Kidney (tissue), 14 donors: ENCODE data around the gene IMMP2L. TPM values are rescaled to one million over a fixed set of nuclear protein-coding genes. Genes with fewer than 3 reads are reported as not detected.

Experiments
- DNase-seq, 5 donors: peaks; one replicate each; pipeline ENCODE4 v3.0.0-alpha.2; 2013 to 2020
- FAIRE-seq: peaks from 2 replicates; lab custom pipeline; 2012; peaks lifted over from hg19 to GRCh38; lab: Jason Lieb, UNC
- H3K27ac ChIP-seq, 2 donors: one replicate each; pipeline ENCODE4 v1.7.0; 2013; ENCODE audit warnings: low read depth in 2 of 2, low read length in 2 of 2, inconsistent platforms in 1 of 2
- H3K27me3 ChIP-seq: one replicate; pipeline ENCODE4 v1.7.1; 2013; ENCODE audit warnings: low read length, inconsistent platforms; ENCODE audit not compliant: control insufficient read depth, insufficient read depth
- H3K36me3 ChIP-seq, 3 donors: one replicate each; pipeline versions ENCODE4 v1.7.0 to v1.7.1; 2013; ENCODE audit warnings: low read length in 3 of 3, control low read depth in 1 of 3, inconsistent platforms in 1 of 3; ENCODE audit not compliant: insufficient read depth in 3 of 3, control insufficient read depth in 2 of 3
- H3K4me1 ChIP-seq, 3 donors: one replicate each; pipeline versions ENCODE4 v1.7.0 to v1.7.1; 2013; ENCODE audit warnings: low read length in 3 of 3, inconsistent platforms in 1 of 3, low read depth in 1 of 3; ENCODE audit not compliant: control insufficient read depth in 2 of 3, insufficient read depth in 2 of 3
- H3K4me3 ChIP-seq, 3 donors: one replicate each; pipeline versions ENCODE4 v1.7.0 to v1.8.1; 2013; ENCODE audit warnings: low read length in 3 of 3, control low read depth in 1 of 3, inconsistent platforms in 1 of 3
- H3K9ac ChIP-seq, 3 donors: one replicate each; pipeline versions ENCODE4 v1.7.0 to v1.7.1; 2013; ENCODE audit warnings: low read length in 3 of 3, control low read depth in 1 of 3, inconsistent platforms in 1 of 3
- H3K9me3 ChIP-seq, 3 donors: one replicate each; pipeline versions ENCODE4 v1.7.0 to v1.7.1; 2013; ENCODE audit warnings: low read length in 3 of 3, control low read depth in 1 of 3, inconsistent platforms in 1 of 3; ENCODE audit not compliant: control insufficient read depth in 2 of 3, insufficient read depth in 1 of 3
- CTCF ChIP-seq: IDR thresholded peaks from 3 replicates; pipeline ENCODE4 v1.5.1; 2012; ENCODE audit warnings: mild to moderate bottlenecking, moderate library complexity, borderline replicate concordance; ENCODE audit not compliant: insufficient read depth; ENCODE audit errors: extremely low read depth
- intact Hi-C: fragments of 100-400 bp; cut with DNase I; formaldehyde crosslinking; loops from one replicate; pipeline ENCODE4 v1.11.1; 2022
- polyA plus RNA-seq: library from polyadenylated mRNA; stranded (reverse); fragments of 350-450 nt; fragmentation: Illumina TruSeq; extraction: RNeasy Lipid Tissue Mini Kit (QIAGEN cat#74804); gene quantifications from one replicate; pipeline ENCODE4 v1.2.3, GENCODE V29; 2014; ENCODE audit warnings: low read depth, low replicate concordance; ENCODE audit not compliant: insufficient read depth
- total RNA-seq: library from RNA; stranded (reverse); fragmentation: NEBNext Ultra II Directional; extraction: Animal tissue kit (Norgen Biotek cat#: 25700); gene quantifications from one replicate; pipeline ENCODE4 v1.2.1, GENCODE V29; 2021
- donor health status: control.
- donor health status: control.
- donor health status: control.
- donor health status: control.
- donor health status: control.
- donor health status: DM: yes; HTN: yes; CAD: no.
- donor health status: Normal renal cell carcinoma (clear cell type).

The IMMP2L gene
- total and polyA plus RNA-seq, 2 donors from 2014 or later: 46.4 to 52.1 TPM

DNA sequence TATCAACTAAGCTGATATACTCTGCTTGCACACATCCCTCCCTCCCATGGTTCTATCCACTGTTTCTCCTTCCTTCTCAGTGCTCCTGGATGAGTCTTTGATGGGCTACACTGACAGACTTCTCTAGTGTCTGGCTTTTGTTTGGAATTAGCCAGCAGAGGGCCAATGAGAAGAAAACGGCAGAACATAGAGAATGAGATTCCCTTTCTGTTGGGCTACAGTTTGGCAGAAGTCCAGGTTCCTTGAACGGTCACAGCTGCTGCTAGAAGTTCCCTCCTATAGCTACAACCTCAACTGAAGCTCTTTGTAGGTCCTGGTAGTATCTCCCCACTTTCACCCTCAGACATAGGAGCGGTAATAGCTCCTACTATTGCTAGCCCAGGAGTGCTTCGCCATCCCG lies 722.4 kb downstream of the IMMP2L start:
- FAIRE-seq (no peak), DNase-seq (peak in 4 of 5 donors; percentile 44 to 88 (median 64))
- Histone ChIP-seq H3K9me3 (no peaks in the 10 kb centered on the region), H3K4me1 (peaks cover 0 to 6% (median 0%) of the 10 kb centered on the region in 3 donors), H3K4me3 (no peak overlapping the region), H3K9ac (no peak overlapping the region), H3K27me3 (no peaks in the 10 kb centered on the region), H3K27ac (no peak overlapping the region), H3K36me3 (no peaks in the 10 kb centered on the region)
- no peak for TF ChIP-seq CTCF
- intact Hi-C loops: no loop called here

- Histone ChIP-seq H3K27me3 (no peaks in the 10 kb centered on the region), H3K36me3 (no peaks in the 10 kb centered on the region), H3K4me1 (peaks cover 0 to 6% (median 0%) of the 10 kb centered on the region in 3 donors), H3K27ac (no peak overlapping the region), H3K4me3 (no peak overlapping the region), H3K9me3 (no peaks in the 10 kb centered on the region), H3K9ac (no peak overlapping the region)
- intact Hi-C loops: no loop called here
- TF ChIP-seq CTCF: no peak
- no peak for DNase-seq
- FAIRE-seq: no peak
Measured at GRCh38 chr7:110835849-110836248, 726.4 kb downstream of the IMMP2L start.

- Histone ChIP-seq H3K27ac (no peak overlapping the region), H3K4me3 (no peak overlapping the region), H3K36me3 (no peaks in the 10 kb centered on the region), H3K27me3 (no peaks in the 10 kb centered on the region), H3K9me3 (no peaks in the 10 kb centered on the region), H3K9ac (no peak overlapping the region), H3K4me1 (peaks cover 0 to 6% (median 0%) of the 10 kb centered on the region in 3 donors)
- DNase-seq (peak in 1 of 5 donors; percentile 12), FAIRE-seq (no peak)
- TF ChIP-seq CTCF: no peak
- intact Hi-C loops: no loop called here
Measured at GRCh38 chr7:110835218-110835617, 727.1 kb downstream of the IMMP2L start.

GRCh38 chr7:110831419-110831818 lies 730.9 kb downstream of the IMMP2L start:
- H3K4me3 ChIP-seq: no peak overlapping the region
- no peak for FAIRE-seq
- no peak overlapping the region for H3K9ac ChIP-seq
- H3K9me3 ChIP-seq: no peaks in the 10 kb centered on the region
- intact Hi-C loops: no loop called here
- no peaks in the 10 kb centered on the region for H3K36me3 ChIP-seq
- H3K27me3 ChIP-seq: no peaks in the 10 kb centered on the region
- TF ChIP-seq CTCF: no peak
- peaks cover 0 to 6% (median 0%) of the 10 kb centered on the region in 3 donors for H3K4me1 ChIP-seq
- no peak for DNase-seq
- no peak overlapping the region for H3K27ac ChIP-seq
